Heart right ventricle (tissue), 16 donors: ENCODE measurements around the gene CYP27B1. TPM values are rescaled to one million over a fixed set of nuclear protein-coding genes. Genes with fewer than 3 reads are reported as not detected.
"Not testable (repeated sequence)": the region's sequence is repeated elsewhere in the genome, so short reads cannot be mapped to it uniquely, and the experiment has no call there.

Experiments
- ATAC-seq, 8 donors: fragments of 200-7000 bp; cut with Tn5 transposase; one replicate each; pipeline ENCODE4 v1.9.1; 2020; ENCODE audit warnings: mild to moderate bottlenecking in 8 of 8, moderate library complexity in 8 of 8, moderate number of reproducible peaks in 1 of 8
- DNase-seq, 2 donors: peaks; one replicate each; pipeline ENCODE4 v3.0.0-alpha.2; 2020
- H3K27ac ChIP-seq, 10 donors: fragments of 200-600 bp; sonication (generic) in 2 of 10; one replicate each; pipeline versions ENCODE4 v1.5.0 to v1.8.0; 2020 to 2022; ENCODE audit warnings: mild to moderate bottlenecking in 3 of 10
- H3K27me3 ChIP-seq, 7 donors: fragments of 200-600 bp; one replicate each; pipeline ENCODE4 v1.8.0; 2021 to 2022; ENCODE audit warnings: mild to moderate bottlenecking in 2 of 7
- H3K36me3 ChIP-seq, 9 donors: fragments of 200-600 bp; sonication (generic) in 1 of 9; one replicate each; pipeline versions ENCODE4 v1.5.0 to v1.8.0; 2020 to 2022; ENCODE audit warnings: mild to moderate bottlenecking in 2 of 9
- H3K4me1 ChIP-seq, 9 donors: fragments of 200-600 bp; sonication (generic) in 1 of 9; one replicate each; pipeline versions ENCODE4 v1.5.0 to v1.8.0; 2020 to 2022; ENCODE audit warnings: mild to moderate bottlenecking in 4 of 9
- H3K4me3 ChIP-seq, 10 donors: fragments of 200-600 bp; sonication (generic) in 2 of 10; one replicate each; pipeline versions ENCODE4 v1.5.0 to v1.8.0; 2020 to 2022; ENCODE audit warnings: mild to moderate bottlenecking in 7 of 10, moderate library complexity in 2 of 10
- H3K9me3 ChIP-seq, 11 donors: fragments of 200-600 bp in 10 of 11; sonication (generic) in 2 of 11; one replicate each; pipeline versions ENCODE4 v1.5.0 to v1.8.0; 2013 to 2022; ENCODE audit warnings: mild to moderate bottlenecking in 2 of 11, control low read depth in 1 of 11, moderate library complexity in 1 of 11
- CTCF ChIP-seq, 9 donors: fragments of 200-600 bp; sonication (generic) in 2 of 9; IDR thresholded peaks; one replicate each; pipeline versions ENCODE4 v1.5.0 to v1.8.0; 2021 to 2022; ENCODE audit warnings: antibody characterized with exemption in 9 of 9, mild to moderate bottlenecking in 5 of 9, moderate library complexity in 1 of 9
- WGBS, 2 donors: extraction: QIAGEN DNeasy Blood & Tissue Kit; methylation state at CpG; one replicate each; pipeline ENCODE4 v1.1.7; 2013; ENCODE audit warnings: inconsistent platforms in 1 of 2; 5-methylcytosine and 5-hydroxymethylcytosine counted together
- intact Hi-C, 10 donors: fragments of 100-400 bp; cut with DNase I; formaldehyde crosslinking; loops; one replicate each; pipeline versions ENCODE4 v1.11.1 to v1.14.2; 2022
- polyA plus RNA-seq, 2 donors: library from polyadenylated mRNA; stranded (reverse); fragments of 200-250 nt; gene quantifications; one replicate each; pipeline ENCODE4 v1.2.3, GENCODE V29; 2013
- total RNA-seq, 10 donors: library from RNA; stranded (reverse); fragmentation: NEBNext Ultra II Directional in 3 of 10; extraction: Animal tissue kit (Norgen Biotek cat#: 25700) in 3 of 10; gene quantifications; one replicate each; pipeline versions ENCODE4 v1.2.1 to v1.2.4, GENCODE V29; 2021 to 2023
- donor health status: Arrhythmogenic right ventricular cardiomyopathy.
- donor health status: ischemic (EF 13 %, LVEDD 7.1; RV severe dilation, severe dysfunction).
- donor health status: healthy with polysubstance abuse.
- donor health status: DM: no; HTN: yes; CAD: no.
- donor health status: DM: no; HTN: no; CAD: no.
- donor health status: ischemic (EF 25% LVEDD 6.9; RV normal size, moderate dysfunction).
- donor health status: ischemic (EF 25% LVEDD 5.7; RV mildly dilated, moderate dysfunction).
- donor health status: healthy.
- donor health status: DM: yes; HTN: yes; CAD: no.
- donor health status: Ischemic cardiomyopathy.
- donor health status: ischemic (EF 35%, LVEDD 5.7; RV mildly dilated, moderate dysfunction).
- donor health status: nonischemic (EF 11% LVEDD 7.7; RV severe dilation, severe dysfunction).
- donor health status: DM: yes; HTN: yes; CAD: no.
- donor health status: PGD.
- donor health status: ischemic (EF 29% LVEDD 5.4; RV normal size, mild dysfunction).
- donor health status: nonischemic (EF 23%, LVEDD 6.1; RV moderate dilation, normal function).

Gene CYP27B1
- total and polyA plus RNA-seq, 12 donors: 0.14 to 0.95 (median 0.81) TPM; not detected in 9

GRCh38 chr12:57777367-57777766, 10.5 kb upstream of the CYP27B1 start:
- no peak for ATAC-seq
- Histone ChIP-seq H3K4me1 (peaks cover 2 to 42% (median 11%) of the 10 kb centered on the region in 9 donors), H3K4me3 (no peak overlapping the region), H3K27ac (no peak overlapping the region), H3K27me3 (no peaks in the 10 kb centered on the region), H3K9me3 (no peaks in the 10 kb centered on the region), H3K36me3 (peaks cover 0 to 29% (median 0%) of the 10 kb centered on the region in 9 donors)
- no peak for DNase-seq
- TF ChIP-seq CTCF (IDR thresholded peaks at IDR 0.05): no peak
- intact Hi-C loops: no loop called here
- 93% methylated on average over 7 of the region's 7 CpGs for WGBS, 2 donors

- H3K4me1 ChIP-seq: peaks cover 5 to 37% (median 14%) of the 10 kb centered on the region in 9 donors
- H3K36me3 ChIP-seq: peaks cover 0 to 29% (median 0%) of the 10 kb centered on the region in 9 donors
- intact Hi-C loops: no loop called here
- 77 to 88% methylated on average over 2 of the region's 2 CpGs for WGBS, 2 donors
- H3K27ac ChIP-seq: no peak overlapping the region
- no peaks in the 10 kb centered on the region for H3K9me3 ChIP-seq
- no peak overlapping the region for H3K4me3 ChIP-seq
- no peaks in the 10 kb centered on the region for H3K27me3 ChIP-seq
- ATAC-seq (no peak), DNase-seq (no peak)
- TF ChIP-seq CTCF (IDR thresholded peaks at IDR 0.05): no peak
Observed at GRCh38 chr12:57776247-57776587, 9.3 kb upstream of the CYP27B1 start.

GRCh38 chr12:57775563-57776246, 8.8 kb upstream of the CYP27B1 start:
- H3K4me3 ChIP-seq: no peak overlapping the region
- TF ChIP-seq CTCF (IDR thresholded peaks at IDR 0.05): no peak
- H3K27me3 ChIP-seq: no peaks in the 10 kb centered on the region
- H3K27ac ChIP-seq: no peak overlapping the region
- 81 to 84% methylated on average over 4 of the region's 4 CpGs for WGBS, 2 donors
- H3K4me1 ChIP-seq: peaks cover 5 to 37% (median 19%) of the 10 kb centered on the region in 9 donors
- no peak for DNase-seq
- H3K36me3 ChIP-seq: peaks cover 0 to 28% (median 0%) of the 10 kb centered on the region in 9 donors
- ATAC-seq: no peak
- intact Hi-C loops: no loop called here
- no peaks in the 10 kb centered on the region for H3K9me3 ChIP-seq

GRCh38 chr12:57775044-57775443, 8.2 kb upstream of the CYP27B1 start:
- WGBS, 2 donors: 88 to 94% methylated on average over 3 of the region's 3 CpGs
- no peak for TF ChIP-seq CTCF (IDR thresholded peaks at IDR 0.05)
- Histone ChIP-seq H3K9me3 (no peaks in the 10 kb centered on the region), H3K27ac (no peak overlapping the region), H3K4me1 (peaks cover 5 to 31% (median 19%) of the 10 kb centered on the region in 9 donors), H3K27me3 (no peaks in the 10 kb centered on the region), H3K36me3 (peaks cover 0 to 28% (median 0%) of the 10 kb centered on the region in 9 donors), H3K4me3 (no peak overlapping the region)
- intact Hi-C loops: no loop called here
- ATAC-seq: no peak
- no peak for DNase-seq

GRCh38 chr12:57774634-57775033, 7.8 kb upstream of the CYP27B1 start:
- H3K27ac ChIP-seq, ATAC-seq, H3K4me3 ChIP-seq, intact Hi-C loops, DNase-seq, H3K9me3 ChIP-seq, H3K27me3 ChIP-seq: not testable (repeated sequence)
- Histone ChIP-seq H3K36me3 (peaks cover 0 to 30% (median 0%) of the 10 kb centered on the region in 9 donors), H3K4me1 (peaks cover 5 to 30% (median 19%) of the 10 kb centered on the region in 9 donors)
- WGBS, 2 donors: 94% methylated on average over 11 of the region's 11 CpGs
